Dermis microvascular lymphatic vessel endothelial cell (primary cell): Measurements from ENCODE around the gene RMC1. TPM values are rescaled to one million over a fixed set of nuclear protein-coding genes. Genes with fewer than 3 reads are reported as not detected.
"Not testable (repeated sequence)": the region's sequence is repeated elsewhere in the genome, so short reads cannot be mapped to it uniquely, and the experiment has no call there.

Experiments used
- DNase-seq, 2 donors: peaks; one replicate each; pipeline versions ENCODE4 v3.0.0 to v3.0.0-alpha.2; 2010; ENCODE audit warnings: low read depth in 2 of 2
- total RNA-seq: library from RNA; depleted of rRNA; stranded (reverse); fragments of >200 nt; gene quantifications from 2 replicates; pipeline ENCODE4 v1.2.1, GENCODE V29; 2014

Gene RMC1
- total RNA-seq, 1 donor from 2014 or later, result 20.3 TPM

DNA sequence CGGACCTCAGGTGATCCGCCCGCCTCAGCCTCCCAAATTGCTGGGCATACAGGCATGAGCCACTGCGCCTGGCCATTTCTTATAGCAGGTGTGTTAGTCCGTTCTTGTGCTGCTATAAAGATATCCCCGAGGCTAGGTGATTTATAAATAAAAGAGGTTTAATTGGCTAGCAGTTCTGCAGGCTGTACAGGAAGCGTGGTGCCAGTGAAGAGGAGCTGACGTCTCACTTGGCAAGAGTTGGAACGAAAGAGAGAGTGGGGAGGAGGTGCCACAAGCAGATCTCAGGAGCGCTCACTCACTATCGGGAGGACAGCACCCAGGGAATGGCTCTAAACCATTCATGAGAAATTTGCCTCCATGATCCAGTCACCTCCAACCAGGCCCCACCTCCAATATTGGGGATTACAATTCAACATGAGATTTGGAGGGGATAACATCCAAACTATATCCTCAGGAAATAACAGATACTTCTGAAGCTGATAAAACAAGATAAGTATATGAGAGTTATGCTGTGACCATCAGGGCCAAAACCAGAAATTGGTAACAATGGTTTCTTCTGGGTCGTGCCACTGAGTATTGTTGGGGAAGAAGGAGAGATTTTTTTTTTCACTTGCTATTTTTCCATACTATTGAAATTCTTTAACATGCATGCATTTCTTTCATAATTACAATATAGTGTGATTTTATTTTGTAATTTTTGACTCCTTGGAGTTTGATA is 7.4 kb upstream of the RMC1 start:
- DNase-seq, result peak; percentile 50 to 67

DNA sequence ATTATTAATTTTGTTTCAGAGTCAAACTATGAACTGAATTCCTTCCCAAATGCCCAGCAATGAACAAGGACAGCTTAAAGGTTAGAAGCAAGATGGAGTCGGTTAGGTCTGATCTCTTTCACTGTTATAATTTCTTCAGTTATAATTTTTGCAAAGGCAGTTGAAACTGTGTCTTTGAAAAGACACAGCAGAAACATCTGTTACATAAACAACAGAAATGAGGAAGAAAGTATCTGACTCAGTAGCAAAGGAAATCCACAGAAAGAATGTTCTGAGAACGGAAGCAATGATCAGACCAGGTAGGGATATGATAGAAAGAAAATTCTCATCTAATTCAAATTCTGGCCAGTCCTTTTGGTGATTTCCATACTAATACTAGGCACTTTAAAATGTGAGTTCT is 5.2 kb upstream of the RMC1 start:
- no peak for DNase-seq

DNA sequence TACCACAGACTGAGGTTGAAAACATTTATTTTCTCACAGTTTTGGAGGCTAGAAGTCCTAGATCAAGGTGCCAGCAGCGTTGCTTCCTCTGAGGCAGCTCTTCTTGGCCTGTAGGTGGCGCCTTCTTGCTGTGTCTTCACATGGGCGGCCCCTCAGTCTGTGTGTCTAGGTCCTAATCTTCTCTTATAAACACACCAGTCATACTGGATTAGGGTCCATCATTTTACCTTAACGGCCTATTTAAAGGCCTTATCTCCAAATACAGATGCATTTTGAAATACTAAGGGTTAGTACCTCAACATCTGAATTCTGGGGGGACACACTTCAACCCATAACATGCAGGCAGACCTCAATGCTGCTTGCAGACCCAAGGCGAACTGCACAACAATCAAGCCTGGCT is 4.4 kb upstream of the RMC1 start:
- DNase-seq, result peak in 1 of 2 donors; percentile 75

DNA sequence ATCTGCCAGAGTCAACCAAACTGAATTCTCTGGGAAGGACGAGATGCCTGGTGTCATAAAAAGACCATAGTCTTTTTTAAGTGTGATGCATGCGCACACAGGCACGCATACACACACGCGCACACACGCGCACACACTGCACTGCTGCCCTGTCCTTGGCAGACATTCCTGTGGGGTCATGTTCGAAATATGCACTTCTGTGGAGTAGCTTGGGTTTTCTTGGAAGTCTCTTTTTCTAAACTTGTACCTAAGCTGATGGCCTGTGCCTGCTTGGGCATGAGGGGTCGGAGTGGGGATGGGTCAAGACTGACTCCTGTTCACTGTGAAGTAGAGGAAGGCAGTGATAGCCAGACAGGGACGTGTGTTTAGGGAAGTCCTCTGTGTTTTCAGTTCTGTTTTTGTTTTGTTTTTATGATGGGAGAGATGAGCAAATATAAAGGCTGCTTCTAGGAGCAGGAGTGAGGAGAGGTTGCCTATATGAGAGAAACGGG is 4.0 kb upstream of the RMC1 start:
- no peak for DNase-seq

DNA sequence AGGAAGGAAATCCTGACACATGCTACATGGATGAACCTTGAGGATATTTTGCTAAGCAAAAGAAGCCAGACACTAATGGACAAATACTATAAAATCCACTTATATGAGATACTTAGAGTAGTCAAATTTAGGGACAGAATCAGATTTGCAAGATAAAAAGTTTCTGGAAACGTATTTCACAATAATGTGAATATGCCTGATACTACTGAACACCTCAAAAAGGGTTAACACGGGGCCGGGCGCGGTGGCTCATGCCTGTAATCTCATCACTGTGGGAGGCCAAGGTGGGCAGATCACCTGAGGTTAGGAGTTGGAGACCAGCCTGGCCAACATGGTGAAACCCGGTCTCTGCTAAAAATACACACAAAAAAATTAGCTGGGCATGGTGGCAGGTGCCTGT is 1.7 kb upstream of the RMC1 start:
- DNase-seq, result no peak

DNA sequence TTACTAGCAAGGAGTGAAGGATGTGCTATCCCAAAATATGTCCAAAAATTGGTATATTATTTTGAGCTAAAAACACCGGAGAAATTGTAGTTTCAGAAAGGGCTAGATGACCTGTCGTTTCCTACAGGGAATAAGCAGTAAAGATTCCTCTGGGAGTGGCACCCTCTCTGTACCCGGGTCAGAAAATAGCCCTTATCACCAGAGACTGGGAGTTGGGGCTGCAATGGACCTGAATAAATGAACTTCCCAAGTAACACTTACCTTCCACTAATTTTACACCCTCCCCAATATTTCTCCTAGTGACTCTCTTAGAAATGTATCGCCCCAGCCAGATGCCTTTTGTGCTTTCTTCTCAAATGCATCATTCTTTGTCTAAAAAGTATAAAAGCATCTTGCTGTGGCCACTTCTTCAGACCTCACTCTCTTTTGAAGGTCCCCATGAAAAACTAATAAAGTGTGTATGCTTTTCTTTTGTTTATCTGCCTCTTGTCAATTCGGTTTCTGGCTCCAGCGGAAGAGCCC is 734 bp upstream of the RMC1 start:
- DNase-seq, result no peak

DNA sequence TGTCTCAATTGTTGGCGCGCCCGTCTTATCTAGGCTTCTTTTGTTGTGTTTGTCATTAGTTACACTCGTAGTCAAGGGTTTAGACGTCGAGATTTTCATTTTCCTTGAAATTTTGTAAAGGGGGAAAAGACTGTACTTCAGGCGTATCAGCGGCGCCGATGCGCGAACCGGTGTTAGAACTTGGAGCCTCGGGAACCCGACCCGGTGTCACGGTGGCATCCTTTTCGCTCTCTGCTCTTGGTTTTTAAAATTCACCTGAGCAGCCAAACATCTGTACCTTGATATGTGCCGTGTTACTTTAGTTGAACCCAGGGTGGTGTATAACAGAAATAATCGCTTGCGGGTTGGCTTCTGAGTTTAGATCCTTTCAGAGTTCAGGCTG is 643 bp downstream of the RMC1 start:
- DNase-seq, result no peak

DNA sequence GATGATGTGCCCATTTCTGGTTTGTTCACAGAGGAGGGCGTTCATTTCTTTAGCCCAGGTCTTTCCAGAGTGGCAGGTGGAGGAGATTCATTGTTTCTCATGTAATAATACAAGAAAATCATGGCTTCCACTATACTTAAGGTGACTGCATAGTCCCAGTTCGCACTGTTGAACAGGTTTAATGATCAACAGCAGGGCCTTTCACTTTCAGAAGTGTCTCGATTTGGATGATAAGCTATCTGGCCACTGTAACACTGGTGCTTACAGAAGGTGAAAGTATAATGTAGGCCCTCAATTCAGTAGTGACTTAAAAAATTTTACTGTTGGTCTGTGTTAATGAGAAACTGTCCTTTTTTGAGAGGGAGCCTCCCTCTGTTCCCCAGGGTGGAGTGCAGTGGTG is 1.4 kb downstream of the RMC1 start:
- DNase-seq, result no peak

DNA sequence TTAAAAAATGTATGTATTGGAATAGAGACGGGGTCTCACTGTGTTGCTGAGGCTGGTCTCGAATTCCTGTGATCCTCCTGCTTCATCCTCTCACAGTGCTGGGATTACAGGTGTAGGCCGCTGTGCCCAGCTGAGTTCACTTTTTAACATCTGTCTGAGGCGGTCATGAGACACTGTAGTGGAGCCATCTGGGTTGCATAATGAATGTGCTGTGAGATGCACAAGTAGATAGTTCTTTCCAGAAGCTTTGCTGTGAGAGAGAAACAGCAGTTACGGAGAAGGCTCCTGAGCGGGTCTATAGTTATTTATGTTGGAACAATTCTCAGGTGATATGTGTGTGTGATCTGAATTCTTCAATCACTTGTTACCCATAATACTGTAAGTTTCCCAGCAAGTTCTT is 3.1 kb downstream of the RMC1 start:
- DNase-seq, result no peak

DNA sequence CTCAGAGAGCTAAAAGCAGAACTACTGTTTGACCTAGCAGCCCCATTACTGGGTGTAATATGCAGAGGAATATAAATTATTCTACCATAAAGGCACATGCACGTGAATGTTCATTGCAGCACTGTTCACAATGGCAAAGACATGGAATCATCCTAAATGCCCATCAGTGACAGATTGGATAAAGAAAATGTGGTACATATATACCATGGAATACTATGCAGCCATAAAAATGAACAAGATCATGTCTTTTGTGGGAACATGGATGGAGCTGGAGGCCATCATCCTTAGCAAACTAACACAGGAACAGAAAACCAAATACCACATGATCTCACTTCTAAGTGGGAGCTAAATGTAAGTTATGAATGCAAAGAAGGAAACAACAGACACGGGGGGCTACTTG is 7.6 kb downstream of the RMC1 start:
- not testable (repeated sequence) for DNase-seq

DNA sequence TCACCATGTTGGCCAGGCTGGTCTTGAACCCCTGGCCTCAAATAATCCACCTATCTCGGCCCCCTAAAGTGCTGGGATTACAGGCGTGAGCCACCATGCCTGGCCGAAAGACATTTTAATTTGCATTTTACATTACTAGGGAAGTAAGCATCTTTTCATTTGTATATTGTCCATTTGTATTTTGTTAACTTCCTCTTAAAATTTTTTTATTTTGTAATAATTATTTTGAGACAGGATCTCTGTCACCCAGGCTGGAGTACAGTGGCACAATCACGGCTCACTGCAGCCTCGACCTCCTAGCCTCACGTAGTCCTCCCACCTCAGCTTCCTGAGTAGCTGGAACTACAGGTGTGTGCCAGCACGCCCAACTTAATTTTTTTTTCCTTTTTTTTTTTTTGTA is 8.9 kb downstream of the RMC1 start:
- not testable (repeated sequence) for DNase-seq

DNA sequence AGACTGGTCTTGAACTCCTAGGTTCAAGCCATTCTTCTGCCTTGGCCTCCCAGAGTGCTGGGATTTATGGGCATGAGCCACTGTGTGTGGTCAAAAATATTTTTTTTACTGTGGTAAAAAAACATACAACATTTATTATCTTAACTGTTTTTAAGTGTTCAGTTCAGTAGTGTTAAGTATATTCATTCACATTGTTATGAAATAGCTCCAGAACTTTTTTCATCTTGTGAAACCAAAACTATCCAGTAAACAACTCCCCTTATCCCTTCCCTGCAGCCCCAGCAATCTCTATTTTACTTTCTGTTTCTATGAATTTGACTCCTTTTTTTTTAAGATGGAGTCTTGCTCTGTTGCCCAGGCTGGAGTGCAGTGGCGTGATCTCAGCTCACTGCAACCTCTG is 9.3 kb downstream of the RMC1 start:
- DNase-seq, result no peak

DNA sequence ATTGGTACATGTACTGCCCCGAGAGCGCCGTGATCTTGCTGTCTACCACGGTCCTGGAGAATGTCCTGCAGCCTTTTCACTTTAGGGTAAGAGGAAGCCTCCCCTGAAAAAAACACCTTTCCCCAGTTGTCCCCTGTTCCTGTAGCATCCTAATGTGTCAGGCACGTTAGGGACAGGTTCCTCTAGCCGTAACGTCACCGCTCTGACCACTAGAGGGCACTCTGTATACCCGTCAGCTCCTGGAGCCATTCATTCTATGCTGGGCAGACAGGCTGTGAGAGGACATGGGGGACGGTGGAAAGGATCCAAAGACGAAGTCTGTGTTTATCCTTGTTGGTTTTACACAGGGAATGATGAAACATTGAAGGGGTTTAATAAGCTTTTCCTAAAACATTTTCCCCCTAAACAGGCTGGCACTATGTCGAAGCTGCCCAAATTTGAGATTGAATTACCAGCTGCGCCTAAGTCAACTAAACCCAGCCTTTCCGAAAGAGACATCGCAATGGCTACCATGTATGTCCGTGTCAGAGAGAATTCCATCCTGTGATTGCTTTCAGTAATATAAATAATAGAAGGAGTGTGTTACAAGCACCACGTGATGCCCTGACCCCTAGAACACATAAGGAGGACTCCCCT is 12.7 kb downstream of the RMC1 start:
- peak; percentile 72 to 81 for DNase-seq

DNA sequence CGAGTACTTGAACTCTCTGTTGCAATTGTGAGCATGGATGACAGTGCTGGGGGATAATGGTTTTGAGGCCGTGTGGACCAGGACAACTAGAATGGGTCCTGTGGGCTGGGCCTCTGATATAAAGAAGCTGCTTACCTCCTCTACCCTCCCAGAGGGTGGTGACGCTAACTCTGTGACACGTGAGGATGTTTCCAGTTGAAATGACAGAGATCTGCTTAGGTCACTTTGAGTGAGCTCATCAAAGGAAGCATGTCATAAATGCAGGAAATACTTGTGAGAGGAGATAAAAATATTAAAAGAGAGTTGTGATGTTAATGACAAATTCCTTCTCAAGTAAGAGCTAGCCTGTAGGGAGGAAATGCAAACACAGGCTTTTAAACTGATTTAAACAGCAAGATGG is 16.4 kb downstream of the RMC1 start:
- peak; percentile 89 to 95 for DNase-seq

DNA sequence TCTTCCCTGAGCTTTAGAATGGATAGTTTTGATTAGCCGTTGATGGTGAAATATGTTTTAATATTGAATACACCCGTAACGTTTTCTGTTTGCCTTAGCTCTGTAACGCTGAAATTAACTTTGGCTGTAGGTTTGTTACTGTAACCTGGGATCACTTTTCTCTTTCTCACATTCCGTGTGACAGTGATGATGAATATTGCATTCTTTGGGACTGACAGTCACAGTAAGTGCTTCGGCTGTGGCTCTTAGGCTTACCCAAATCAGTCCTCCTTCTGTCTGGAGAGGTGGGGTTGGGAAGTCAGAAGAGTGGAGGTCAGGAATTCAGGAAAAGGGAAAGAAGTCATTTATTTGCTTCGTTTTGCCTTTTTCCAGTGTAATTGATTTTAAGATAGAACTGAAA is 18.0 kb downstream of the RMC1 start:
- no peak for DNase-seq

DNA sequence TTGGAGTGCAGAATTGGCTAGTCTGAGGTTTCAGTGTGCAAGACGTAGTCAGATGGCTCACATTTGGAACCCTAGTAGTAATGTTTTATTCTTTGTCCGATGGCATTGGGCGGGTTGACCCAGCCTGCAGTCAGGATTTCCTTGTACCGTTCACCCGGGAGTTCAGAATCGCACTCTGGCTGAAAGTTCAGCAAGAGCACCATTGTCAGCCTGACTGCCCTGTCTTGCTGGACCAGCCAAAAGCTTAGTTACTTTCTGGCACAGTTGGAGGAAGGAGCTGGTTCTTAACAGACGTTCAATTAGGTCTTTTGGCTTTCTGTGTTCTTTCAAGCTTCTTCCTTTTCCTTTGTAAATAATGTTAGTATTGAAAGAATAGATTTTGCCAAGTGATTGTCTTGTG is 18.6 kb downstream of the RMC1 start:
- DNase-seq, result peak in 1 of 2 donors; percentile 53

DNA sequence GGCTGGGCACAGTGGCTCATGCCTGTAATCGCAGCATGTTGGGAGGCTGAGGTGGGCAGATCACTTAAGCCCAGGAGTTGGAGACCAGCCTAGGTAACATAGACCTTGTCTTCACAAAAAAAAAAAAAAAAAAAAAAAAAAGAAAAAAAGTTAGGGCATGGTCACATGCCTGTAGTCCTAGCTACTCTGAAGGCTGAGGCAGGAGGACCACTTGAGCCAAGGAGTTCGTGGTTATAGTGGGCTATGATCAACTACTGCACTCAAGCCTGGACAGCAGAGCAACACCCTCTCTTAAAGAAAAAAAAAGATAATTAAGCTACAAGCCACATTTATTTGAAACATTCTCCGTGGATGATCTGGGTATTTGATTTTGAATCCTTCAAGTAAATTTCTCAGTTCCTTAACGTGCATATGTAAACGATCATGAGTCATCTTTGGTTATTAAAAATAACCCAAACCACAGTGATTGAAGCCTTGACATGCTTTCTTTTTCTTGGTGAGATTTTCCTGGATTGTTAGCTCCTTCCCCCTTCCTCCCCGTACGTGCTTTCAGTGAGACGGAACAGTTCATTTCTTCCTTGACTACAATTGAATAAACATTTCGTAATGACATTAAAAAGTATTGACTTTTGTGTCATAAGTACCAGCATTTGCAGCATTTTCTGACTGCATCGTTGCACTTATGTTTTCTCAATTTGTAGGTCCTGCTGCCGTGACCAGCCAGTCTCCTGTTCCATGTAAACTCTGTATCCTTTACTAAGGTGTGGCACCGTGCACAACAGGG is 20.3 kb downstream of the RMC1 start:
- no peak for DNase-seq

DNA sequence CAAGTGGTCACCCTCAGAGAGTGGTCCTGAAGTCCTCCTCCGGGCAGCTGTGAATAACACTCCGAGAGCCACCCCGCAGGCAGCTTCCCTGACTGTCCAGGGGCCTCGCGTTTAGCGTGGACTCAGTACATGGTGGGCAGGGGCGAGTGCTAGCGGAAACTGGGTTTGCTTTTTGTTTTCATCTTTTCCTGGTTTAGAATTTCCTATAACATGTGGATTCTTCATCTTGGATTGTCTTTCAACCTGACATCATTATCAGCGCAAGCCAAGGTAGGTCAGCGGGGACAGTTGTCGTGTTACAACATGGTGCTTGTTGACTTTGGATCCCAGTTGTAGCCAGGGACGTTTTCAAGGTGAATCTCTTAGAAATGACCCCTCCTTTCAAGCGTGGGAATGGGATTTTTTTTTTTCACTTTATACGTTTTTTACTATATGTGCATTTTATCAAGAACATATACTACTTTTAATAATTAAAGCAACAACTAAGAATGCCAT is 20.9 kb downstream of the RMC1 start:
- DNase-seq, result no peak

DNA sequence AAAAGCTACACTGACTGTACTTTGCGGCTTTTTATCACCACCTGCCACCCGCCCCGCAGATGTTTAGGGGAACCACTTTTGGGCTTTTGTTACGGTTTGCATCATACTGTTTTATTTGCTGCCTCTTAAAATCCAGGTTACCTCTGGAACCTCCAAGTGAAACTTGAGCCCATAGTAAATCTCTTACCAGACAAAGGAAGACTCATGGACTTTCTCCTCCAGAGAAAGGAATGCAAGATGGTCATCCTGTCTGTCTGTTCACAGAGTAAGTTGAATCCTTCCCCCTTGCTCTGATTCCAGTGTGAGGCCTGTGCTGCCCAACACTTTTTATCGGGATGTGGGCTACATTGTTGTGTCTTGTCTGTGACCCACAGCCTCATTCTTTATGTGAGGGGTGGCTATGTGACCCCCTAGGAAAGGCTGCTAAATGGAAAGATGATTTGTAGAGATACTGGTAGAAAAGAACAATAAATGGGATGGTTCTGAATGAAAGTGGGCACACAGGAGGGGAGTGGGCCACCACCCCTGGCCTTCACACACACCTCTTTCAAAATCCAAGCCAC is 23.3 kb downstream of the RMC1 start:
- no peak for DNase-seq

DNA sequence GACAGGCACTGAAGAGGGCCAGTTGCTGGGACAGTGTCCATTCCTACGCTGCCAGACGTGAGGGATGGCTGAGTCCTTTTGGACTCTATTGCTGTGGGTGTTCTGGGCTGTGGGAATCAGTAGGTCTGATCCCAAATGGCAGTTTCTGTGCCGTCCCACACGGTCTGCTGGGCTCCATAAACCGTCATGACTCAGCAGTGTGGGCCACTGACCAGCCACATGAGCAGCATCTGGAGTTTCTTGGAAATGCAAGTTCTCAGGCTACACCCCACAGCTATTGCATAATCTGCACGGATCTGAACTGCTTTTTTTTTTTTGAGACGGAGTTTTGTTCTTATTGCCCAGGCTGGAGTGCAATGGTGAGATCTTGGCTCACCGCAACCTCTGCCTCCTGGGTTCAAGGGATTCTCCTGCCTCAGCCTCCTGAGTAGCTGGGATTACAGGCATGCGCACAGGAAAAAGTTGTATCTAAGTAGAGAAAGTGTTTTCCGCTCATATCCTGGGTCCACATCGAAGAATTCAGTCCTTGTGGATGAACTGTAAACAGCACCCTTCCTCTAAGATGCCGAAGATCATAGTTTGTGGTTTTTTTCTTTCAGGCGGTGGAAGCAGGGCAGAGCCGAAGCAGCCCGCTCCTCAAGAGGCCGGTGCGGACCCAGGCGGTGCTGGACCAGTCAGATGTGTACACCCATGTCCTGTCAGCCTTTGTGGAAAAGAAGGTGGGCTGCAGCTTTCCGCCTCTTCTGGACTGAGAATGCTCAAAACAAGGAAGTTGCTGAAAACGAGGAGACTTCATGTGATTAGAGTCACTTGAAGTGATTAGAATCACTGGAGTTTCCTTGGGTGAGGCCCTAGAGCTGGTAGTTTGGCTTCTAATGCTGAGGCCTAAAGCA is 25.5 kb downstream of the RMC1 start:
- DNase-seq, result no peak

DNA sequence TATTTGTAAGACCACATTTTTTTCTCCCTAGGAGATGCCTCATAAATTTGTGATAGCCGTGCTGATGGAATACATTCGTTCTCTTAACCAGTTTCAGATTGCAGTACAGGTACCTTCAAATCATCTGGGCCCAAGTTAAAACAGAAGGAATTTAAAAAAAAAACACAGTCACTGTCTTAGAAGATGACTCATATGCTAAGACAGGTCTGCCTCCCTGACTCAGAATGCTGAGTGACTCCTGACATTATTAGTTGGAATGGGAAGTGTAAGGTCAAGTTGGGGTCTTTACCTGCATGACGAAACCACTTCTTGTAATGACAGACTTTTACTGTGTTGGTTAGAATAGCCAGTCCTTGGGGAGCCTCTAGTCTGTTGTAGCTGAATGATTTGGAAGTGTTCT is 26.3 kb downstream of the RMC1 start:
- DNase-seq, result peak in 1 of 2 donors; percentile 57
